Kidney epithelial cell (primary cell): Measurements from ENCODE around the gene RCAN1. TPM values are rescaled to one million over a fixed set of nuclear protein-coding genes. Genes with fewer than 3 reads are reported as not detected.

Experiments used
- DNase-seq: peaks from one replicate; pipeline ENCODE4 v3.0.0-alpha.2; 2010; ENCODE audit warnings: low read depth
- H3K27me3 ChIP-seq: 2 replicates; pipeline ENCODE4 v1.6.0; 2011; ENCODE audit warnings: low read length; ENCODE audit not compliant: control insufficient read depth, insufficient read depth
- H3K36me3 ChIP-seq: 2 replicates; pipeline ENCODE4 v1.5.1; 2011; ENCODE audit warnings: low read length; ENCODE audit not compliant: control insufficient read depth, insufficient read depth
- H3K4me3 ChIP-seq: 2 replicates; pipeline ENCODE4 v1.5.1; 2011; ENCODE audit warnings: low read depth, mild to moderate bottlenecking, control low read depth, low read length
- CTCF ChIP-seq: IDR thresholded peaks from 2 replicates; pipeline ENCODE4 v1.5.1; 2011; ENCODE audit warnings: mild to moderate bottlenecking, moderate library complexity, low read length, control low read depth, inconsistent platforms; ENCODE audit not compliant: insufficient read depth, poor library complexity, severe bottlenecking
- total RNA-seq: library from RNA; depleted of rRNA; stranded (reverse); fragments of >200 nt; gene quantifications from 2 replicates; pipeline ENCODE4 v1.2.3, GENCODE V29; 2015

RCAN1 gene
- total RNA-seq, 1 donor from 2014 or later = 82.4 TPM

DNA sequence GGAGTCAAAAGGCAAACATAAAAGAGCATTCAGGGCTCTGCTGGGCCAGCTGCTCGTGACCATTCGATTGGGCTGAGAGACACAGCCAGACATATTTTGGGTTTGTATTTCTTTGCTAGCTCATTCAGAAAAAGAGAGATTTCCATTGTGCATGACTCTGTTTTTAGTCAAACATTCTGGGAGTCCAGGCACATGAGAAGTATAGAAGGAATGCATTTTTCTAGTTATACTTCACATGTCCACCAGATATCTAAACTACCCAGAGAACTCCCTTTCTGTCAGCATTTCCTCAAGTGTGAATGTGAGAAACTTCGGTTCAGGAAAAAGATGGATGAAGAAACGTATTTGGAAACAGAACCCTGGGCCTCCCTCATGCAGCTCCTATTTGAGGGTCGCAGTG is 96.6 kb downstream of the RCAN1 start:
- TF ChIP-seq CTCF = no peak
- no peak overlapping the region for H3K4me3 ChIP-seq
- no peak for DNase-seq
- H3K27me3 ChIP-seq = no peaks in the 10 kb centered on the region
- H3K36me3 ChIP-seq = no peaks in the 10 kb centered on the region

DNA sequence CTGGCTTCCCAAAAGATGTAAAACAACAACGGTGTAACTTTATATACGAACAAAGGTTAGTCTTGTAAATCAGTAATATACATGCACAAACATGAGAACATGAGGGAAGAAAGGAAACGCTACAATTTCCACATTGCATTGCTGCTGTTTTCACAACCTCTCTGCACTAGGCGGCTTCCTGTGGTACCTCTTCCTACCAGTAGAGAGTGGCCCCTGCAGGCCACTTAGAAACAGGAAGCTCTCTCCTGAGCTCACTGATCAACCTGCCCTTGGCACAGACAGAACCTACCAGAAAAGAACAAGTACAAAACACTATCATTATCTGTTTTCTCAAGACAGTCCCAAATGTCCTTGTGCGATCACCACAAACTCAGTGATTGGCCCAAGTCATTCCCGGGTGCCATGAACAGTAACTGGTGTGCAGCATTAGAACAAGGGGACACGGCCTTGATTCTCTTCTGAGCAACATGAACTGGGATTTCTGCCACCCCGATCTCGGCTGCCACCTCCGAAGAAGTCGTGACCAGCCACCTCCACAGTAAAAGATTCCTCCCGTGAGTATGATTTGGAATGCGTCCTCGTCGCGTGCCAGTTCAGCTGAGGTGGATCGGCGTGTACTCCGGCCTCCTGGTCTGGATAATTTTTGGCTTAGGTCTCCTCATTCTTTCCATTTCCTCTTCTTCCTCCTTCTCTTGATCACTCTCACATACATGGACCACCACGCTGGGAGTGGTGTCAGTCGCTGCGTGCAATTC is 97.2 kb downstream of the RCAN1 start:
- H3K27me3 ChIP-seq = no peaks in the 10 kb centered on the region
- TF ChIP-seq CTCF = peak; percentile 33
- no peak for DNase-seq
- H3K36me3 ChIP-seq = no peaks in the 10 kb centered on the region
- no peak overlapping the region for H3K4me3 ChIP-seq

DNA sequence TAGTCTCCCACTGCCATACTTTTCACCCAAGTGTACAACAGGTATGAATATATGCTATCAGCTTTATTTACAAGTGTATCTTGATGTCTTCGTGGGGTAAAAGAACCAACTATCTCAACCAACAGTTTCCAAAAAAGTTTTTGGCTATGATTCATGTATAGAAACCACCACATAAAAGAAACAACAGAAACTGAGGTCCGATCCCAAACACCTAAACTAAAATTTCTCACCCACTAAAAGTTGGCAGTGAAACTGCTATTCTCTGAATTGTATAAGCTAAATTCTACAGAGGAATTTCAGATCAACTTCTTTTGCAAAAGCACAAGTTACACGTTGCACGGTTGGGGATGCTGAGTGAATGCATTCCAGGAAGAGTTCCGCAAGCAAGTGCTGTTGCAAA is 97.9 kb downstream of the RCAN1 start:
- H3K36me3 ChIP-seq = no peaks in the 10 kb centered on the region
- H3K4me3 ChIP-seq = no peak overlapping the region
- H3K27me3 ChIP-seq = no peaks in the 10 kb centered on the region
- TF ChIP-seq CTCF = no peak
- no peak for DNase-seq

DNA sequence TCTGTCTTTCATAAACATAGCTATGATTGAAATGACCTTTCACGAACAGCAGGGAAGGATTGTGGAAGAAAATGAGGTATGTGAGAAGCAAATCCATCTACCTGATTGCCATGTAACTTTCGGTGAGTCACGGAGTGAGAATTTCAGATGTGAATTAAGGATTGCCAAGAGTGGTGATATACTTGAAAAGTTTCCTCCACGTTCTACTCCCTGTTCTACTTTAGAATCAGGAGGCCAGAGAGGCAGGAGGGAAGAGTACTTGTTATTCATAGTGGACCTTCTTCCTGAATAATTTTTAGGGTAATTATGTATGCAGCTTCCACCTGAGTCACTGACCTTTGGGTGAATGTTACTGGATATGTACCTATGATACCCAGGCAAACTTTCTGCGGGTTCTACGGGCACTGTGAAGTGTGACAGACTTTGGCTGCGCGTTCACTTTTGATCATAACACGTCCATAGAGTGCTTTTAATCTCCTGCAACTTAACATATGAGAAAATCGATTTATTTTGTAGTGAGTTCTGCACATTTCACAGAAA is 100.3 kb downstream of the RCAN1 start:
- H3K36me3 ChIP-seq = no peaks in the 10 kb centered on the region
- DNase-seq = no peak
- no peak for TF ChIP-seq CTCF
- H3K27me3 ChIP-seq = no peaks in the 10 kb centered on the region
- H3K4me3 ChIP-seq = no peak overlapping the region

GRCh38 chr21:34513129-34513675 is 101.7 kb downstream of the RCAN1 start:
- Histone ChIP-seq H3K4me3 (no peak overlapping the region), H3K36me3 (no peaks in the 10 kb centered on the region), H3K27me3 (no peaks in the 10 kb centered on the region)
- no peak for TF ChIP-seq CTCF
- no peak for DNase-seq
